Measurements from ENCODE around the gene GAPVD1. TPM values are rescaled to one million over a fixed set of nuclear protein-coding genes. Genes with fewer than 3 reads are reported as not detected.
A peak's percentile ranks its signal among the peaks of the same experiment; 100 is the strongest.

GAPVD1 gene
- total RNA-seq, 1 donor, result 88.9 TPM

DNA sequence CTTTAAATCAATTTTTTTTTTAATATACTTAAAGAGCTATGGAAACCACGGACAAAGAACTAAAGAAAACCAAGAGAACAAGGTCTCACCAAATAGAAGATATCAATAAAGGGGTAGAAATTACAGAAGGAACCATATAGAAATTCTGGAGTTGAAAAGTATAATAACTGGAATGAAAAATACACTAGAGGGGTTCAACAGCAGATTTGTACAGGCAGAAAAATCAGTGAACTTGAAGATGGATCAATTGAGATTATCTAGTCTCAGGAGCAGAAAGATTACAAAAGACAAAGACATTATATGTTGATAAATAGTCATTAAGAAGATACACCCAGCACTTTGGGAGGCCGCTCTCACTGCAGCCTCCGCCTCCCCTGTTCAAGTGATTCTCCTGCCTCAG, 56.1 kb downstream of the GAPVD1 start:
- H3K4me3 ChIP-seq (ENCODE audit: low read depth, low read length), result no peak overlapping the region
- no peak for DNase-seq (ENCODE audit: low read depth)
- TF ChIP-seq, protein P1, sequence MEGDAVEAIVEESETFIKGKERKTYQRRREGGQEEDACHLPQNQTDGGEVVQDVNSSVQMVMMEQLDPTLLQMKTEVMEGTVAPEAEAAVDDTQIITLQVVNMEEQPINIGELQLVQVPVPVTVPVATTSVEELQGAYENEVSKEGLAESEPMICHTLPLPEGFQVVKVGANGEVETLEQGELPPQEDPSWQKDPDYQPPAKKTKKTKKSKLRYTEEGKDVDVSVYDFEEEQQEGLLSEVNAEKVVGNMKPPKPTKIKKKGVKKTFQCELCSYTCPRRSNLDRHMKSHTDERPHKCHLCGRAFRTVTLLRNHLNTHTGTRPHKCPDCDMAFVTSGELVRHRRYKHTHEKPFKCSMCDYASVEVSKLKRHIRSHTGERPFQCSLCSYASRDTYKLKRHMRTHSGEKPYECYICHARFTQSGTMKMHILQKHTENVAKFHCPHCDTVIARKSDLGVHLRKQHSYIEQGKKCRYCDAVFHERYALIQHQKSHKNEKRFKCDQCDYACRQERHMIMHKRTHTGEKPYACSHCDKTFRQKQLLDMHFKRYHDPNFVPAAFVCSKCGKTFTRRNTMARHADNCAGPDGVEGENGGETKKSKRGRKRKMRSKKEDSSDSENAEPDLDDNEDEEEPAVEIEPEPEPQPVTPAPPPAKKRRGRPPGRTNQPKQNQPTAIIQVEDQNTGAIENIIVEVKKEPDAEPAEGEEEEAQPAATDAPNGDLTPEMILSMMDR (IDR thresholded peaks at IDR 0.05; ENCODE audit: insufficient read depth, low read depth, low read length), result no peak

DNA sequence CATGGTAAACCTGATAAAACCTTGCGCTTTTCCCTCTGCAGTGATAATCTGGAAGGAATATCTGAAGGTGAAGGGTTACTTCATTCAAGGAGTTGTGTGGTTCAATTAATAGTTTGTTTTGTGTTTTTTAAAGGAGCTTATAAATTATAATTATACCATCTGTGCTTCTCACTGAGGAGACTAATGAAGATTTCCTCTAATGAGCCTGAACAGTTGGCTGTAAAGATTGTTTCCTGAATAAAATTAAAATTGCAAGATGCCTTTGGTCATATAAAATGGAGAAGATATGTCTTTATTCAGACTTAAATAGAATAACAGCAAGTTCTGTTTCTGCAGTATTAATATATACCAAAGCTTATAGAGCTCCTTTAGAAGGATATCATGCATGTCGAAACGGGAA, 59.9 kb downstream of the GAPVD1 start:
- no peak for DNase-seq (ENCODE audit: low read depth)
- TF ChIP-seq, protein P1 (IDR thresholded peaks at IDR 0.05; ENCODE audit: insufficient read depth, low read depth, low read length), result no peak
- H3K4me3 ChIP-seq (ENCODE audit: low read depth, low read length), result no peak overlapping the region

DNA sequence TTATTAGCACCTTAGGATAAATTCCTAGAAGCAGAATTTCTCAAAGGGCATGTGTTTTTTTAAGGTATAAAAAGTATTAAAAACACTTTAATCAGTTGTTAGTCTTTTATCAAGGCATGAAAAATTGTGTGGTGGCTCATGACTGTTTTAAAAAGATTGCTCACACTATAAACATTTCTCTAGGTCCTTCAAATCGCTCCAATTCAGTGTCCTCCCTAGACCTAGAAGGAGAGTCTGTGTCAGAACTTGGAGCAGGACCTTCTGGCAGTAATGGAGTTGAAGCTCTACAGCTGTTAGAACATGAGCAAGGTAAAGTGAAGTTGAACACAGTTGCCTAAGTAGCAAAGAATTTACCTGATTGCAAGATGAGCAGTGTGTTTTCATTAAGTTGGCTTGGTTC, 62.0 kb downstream of the GAPVD1 start:
- DNase-seq (ENCODE audit: low read depth), result no peak
- no peak overlapping the region for H3K4me3 ChIP-seq (ENCODE audit: low read depth, low read length)
- TF ChIP-seq, protein P1 (IDR thresholded peaks at IDR 0.05; ENCODE audit: insufficient read depth, low read depth, low read length), result no peak

DNA sequence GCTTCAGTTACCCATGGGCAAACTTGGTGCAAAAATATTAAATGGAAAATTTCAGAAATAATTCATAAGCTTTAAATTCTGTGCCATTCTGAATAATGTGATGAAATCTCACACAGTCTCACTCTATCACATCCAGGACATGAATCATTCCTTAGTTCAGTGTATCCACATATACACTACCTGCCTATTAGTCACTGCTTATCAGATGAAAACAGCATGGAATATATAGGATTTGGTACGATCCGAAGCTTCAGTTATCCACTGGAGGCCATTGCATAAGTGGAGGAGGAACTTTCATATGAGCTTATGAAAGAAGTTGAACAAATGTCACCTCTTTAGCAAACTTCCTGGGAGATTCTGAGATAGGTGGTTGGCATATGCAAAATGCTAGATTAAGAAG, 64.2 kb downstream of the GAPVD1 start:
- DNase-seq (ENCODE audit: low read depth), result peak; percentile 5
- TF ChIP-seq, protein P1 (IDR thresholded peaks at IDR 0.05; ENCODE audit: insufficient read depth, low read depth, low read length), result no peak
- no peak overlapping the region for H3K4me3 ChIP-seq (ENCODE audit: low read depth, low read length)

DNA sequence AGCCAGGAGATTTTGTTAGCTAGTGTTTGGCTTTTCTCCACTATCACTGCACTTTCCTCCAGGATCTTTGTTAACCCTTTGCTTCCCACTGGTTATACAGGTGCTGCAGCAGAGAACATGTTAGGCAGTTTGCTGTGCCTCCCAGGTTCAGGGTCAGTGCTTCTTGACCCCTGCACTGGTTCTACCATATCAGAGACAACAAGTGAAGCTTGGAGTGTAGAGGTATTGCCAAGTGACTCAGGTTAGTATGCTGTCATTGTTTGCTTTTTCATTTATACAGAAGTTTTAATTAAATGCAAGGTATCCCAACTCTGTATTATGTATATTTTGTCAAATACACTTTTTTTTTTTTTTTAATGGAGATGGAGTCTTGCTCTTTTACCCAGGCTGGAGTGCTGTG, 68.4 kb downstream of the GAPVD1 start:
- H3K4me3 ChIP-seq (ENCODE audit: low read depth, low read length), result no peak overlapping the region
- TF ChIP-seq, protein P1 (IDR thresholded peaks at IDR 0.05; ENCODE audit: insufficient read depth, low read depth, low read length), result no peak
- no peak for DNase-seq (ENCODE audit: low read depth)

DNA sequence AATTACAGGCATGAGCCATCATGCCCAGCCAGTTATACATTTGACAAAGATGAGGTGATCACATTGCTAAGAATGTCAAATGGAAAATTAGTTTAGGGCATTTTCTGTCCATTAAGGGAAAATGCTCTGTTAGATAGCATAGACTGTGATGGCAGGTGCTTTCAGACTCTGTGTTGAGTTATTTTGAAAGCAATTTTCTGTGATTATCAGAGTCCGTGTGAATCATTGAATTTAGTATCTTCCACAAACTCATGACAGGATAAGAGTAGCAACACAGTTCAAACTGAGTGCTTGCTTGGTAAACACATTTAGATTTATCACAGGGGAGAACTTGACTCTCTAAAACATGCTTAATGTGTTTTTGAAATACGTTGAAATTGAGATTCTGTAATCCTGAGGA, 69.0 kb downstream of the GAPVD1 start:
- no peak for DNase-seq (ENCODE audit: low read depth)
- no peak overlapping the region for H3K4me3 ChIP-seq (ENCODE audit: low read depth, low read length)
- TF ChIP-seq, protein P1 (IDR thresholded peaks at IDR 0.05; ENCODE audit: insufficient read depth, low read depth, low read length), result no peak

DNA sequence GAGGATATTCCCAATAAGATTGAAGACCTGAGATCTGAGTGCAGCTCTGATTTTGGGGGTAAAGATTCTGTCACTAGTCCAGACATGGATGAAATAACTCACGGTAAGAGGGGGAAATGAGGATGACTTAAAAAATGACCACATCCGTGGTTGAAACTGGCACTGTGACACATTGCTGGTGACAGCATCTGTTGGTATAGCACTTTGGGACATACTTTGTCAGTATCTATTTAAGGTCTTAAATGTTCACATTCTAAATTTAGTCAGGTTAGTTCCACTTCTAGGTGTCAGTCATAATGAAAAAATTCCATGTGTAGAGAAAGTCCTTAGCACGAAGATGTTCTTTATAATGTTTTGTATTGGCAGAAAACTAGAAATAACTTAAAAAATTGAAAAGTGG, 70.9 kb downstream of the GAPVD1 start:
- DNase-seq (ENCODE audit: low read depth), result no peak
- TF ChIP-seq, protein P1 (IDR thresholded peaks at IDR 0.05; ENCODE audit: insufficient read depth, low read depth, low read length), result no peak
- H3K4me3 ChIP-seq (ENCODE audit: low read depth, low read length), result no peak overlapping the region

All from fibroblast of villous mesenchyme (primary cell).